Fibroblast of villous mesenchyme (primary cell): ENCODE data around the gene NRF1. TPM values are rescaled to one million over a fixed set of nuclear protein-coding genes. Genes with fewer than 3 reads are reported as not detected.

Source experiments
- DNase-seq: peaks from one replicate; pipeline ENCODE4 v3.0.0-alpha.2; 2010; ENCODE audit warnings: low read depth
- H3K4me3 ChIP-seq: 2 replicates; pipeline ENCODE4 v1.5.1; 2011; ENCODE audit warnings: low read depth, mild to moderate bottlenecking, low read length
- CTCF ChIP-seq: IDR thresholded peaks from 2 replicates; pipeline ENCODE4 v1.5.1; 2012; ENCODE audit warnings: low read depth, mild to moderate bottlenecking, low read length; ENCODE audit not compliant: insufficient read depth
- total RNA-seq: library from RNA; depleted of rRNA; stranded (reverse); fragments of >200 nt; gene quantifications from 2 replicates; pipeline ENCODE4 v1.2.3, GENCODE V29; 2012

Gene NRF1
- total RNA-seq, 1 donor: 12.5 TPM

- no peak overlapping the region for H3K4me3 ChIP-seq
- DNase-seq: no peak
- no peak for TF ChIP-seq CTCF
Observed at GRCh38 chr7:129606803-129607202, 4.7 kb upstream of the NRF1 start.

GRCh38 chr7:129607471-129608120 lies 3.9 kb upstream of the NRF1 start:
- no peak overlapping the region for H3K4me3 ChIP-seq
- TF ChIP-seq CTCF: peak; percentile 63
- no peak for DNase-seq

GRCh38 chr7:129609666-129610065 lies 1.9 kb upstream of the NRF1 start:
- TF ChIP-seq CTCF: no peak
- DNase-seq: no peak
- no peak overlapping the region for H3K4me3 ChIP-seq

- DNase-seq: no peak
- H3K4me3 ChIP-seq: peak overlapping the region; percentile 96
- TF ChIP-seq CTCF: no peak
Observed at GRCh38 chr7:129610709-129611245, 743 bp upstream of the NRF1 start.

GRCh38 chr7:129612112-129613015 lies 844 bp downstream of the NRF1 start:
- peak; percentile 59 for DNase-seq
- TF ChIP-seq CTCF: peak; percentile 66
- peak overlapping the region; percentile 96 for H3K4me3 ChIP-seq

- DNase-seq: no peak
- peak overlapping the region; percentile 96 for H3K4me3 ChIP-seq
- TF ChIP-seq CTCF: no peak
Observed at GRCh38 chr7:129613016-129613337, 1.5 kb downstream of the NRF1 start.
